GM19351 (cell line): ENCODE results near the gene TMEM218.
A peak's percentile ranks its signal among the peaks of the same experiment; 100 is the strongest.

Source experiments
- ATAC-seq: cut with Tn5 transposase; IDR thresholded peaks from one replicate; pipeline ENCODE4 v1.9.1; 2021; ENCODE audit warnings: mild to moderate bottlenecking, moderate library complexity; ENCODE audit not compliant: unreplicated experiment

Gene TMEM218

DNA sequence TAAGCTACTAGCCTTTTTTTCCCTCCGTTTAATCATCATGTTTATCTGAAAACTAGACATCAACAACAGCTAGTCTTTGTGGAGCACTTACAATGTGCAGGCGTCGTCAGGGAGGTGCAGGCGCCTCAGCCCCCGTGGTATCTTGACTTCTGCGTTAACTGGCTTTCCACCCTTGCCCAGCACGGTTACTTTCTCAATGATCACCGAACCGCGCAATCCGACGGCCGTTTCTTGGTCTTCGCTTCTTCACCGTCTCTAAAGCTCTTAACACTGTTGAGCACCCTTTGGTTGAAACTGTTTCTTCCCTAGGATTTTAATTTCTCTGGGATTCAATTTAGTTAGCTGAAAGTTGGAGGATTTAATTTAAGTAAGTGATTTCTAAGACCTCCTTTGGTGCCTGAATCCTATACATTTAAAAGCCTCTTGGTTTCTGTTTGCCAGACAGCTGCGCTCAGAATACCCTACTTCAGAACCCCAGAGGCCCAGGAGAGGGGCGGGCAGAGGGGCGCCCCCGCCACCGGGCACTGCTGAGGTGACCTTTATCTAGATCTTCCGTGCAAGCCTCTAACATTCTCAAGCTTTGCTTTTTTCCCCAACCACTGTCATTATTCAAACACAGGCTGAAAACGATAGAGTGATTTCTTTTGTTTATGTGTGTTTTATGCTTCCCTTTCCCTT lies 18.0 kb upstream of the TMEM218 start:
- ATAC-seq, result no peak

DNA sequence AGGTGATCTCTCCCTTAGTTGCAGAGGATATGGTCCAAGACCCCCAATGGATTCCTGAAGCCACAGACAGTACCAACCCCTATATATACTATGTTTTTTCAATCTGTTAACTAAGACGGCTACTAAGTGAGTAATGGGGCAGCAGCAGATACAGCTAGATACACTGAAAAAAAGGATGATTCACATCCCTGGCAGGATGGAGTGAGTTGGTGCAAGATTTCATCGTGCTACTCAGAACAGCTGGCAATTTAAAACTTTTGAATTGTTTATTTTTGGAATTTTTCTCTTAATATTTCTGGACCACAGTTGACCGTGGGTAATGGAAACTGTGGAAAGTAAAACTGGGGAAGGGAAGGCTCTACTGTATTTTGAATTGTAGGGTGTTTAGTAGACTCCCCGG lies 17.0 kb upstream of the TMEM218 start:
- ATAC-seq, result no peak

GRCh38 chr11:125124618-125124992 lies 13.2 kb upstream of the TMEM218 start:
- ATAC-seq, result no peak

DNA sequence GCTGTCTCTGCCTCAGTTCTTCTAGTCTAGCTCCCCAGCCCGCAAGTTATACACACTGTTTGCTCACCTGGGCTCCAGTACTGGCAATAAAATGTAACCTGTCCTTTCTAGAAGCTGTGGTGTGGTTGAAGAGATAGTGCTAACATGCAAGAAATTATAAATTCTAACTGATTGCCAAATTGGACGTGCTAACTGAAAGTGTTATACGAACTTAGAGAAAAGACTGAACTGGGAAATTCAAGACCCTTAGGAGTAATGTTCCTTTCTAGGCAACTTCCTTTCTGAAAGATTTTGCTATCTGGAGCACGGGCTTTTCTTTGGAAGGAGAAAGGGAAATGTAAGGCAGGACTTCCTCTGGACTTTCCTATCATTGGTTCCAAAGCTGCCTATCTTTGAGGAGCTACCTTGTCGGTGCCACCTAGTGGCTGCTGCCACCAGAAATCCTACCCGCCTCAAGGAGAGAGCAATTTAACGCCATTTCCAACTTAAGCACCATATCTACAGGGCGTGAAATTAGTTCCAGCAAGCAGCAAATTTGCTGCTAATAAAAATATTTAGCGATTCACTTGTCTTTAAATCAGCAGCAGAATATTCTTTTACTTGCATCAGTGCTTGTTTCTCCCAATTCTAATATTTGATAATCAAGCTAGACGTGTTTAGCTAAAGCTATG lies 12.7 kb upstream of the TMEM218 start:
- peak; percentile 90 for ATAC-seq

DNA sequence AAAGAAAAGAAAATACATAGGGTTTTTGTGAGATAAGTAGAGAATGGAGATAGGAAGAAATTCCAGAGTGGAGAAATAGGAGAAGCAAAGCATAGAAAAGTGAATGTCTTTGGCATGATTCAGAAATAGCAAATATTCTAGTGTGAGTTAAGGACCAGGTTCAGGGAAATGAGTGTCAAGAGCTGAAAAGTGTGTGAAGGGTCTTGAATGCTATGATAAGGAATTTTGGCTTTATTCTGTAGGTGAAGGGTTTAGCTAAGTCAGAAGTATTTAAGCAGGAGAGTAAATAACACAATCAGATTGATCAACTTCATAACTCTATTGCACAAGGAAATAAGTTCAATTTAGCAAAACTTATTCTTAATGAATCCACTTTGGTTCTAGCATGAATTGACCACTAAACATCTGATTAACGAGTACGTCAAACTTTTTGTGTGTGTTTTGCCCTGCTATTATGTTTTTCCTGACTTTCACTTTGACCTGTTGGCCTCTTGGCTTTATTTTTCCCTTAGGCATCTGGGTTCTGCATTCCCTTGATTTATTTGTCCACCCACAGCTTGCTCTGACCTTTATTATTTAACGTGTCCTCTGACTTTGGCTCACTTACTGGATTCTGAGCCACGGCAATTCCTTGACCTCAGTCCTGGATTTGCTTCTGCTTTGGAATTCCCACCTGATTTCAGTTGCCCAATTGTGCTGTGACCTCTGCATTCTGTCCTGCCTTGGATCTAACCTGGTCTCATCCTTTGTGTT lies 11.9 kb upstream of the TMEM218 start:
- ATAC-seq, result no peak

DNA sequence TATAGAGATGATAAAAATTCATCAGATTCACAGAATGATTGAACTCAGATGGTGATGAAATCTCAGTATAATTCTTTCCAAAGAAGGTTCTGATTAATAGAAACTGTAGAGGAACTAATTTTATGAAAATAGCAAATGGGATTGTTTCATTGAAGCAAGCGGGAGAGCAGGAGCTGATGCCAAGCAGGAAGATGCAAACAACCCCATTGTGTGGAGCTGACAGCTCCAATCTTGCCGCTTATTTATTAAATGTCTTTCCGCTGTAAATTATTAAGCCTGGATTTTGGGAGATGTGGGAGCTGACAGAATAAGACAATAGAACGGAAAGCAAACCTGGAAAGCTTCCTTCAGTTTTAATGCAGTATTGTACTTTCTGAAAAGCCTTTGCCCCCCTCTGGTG lies 6.0 kb upstream of the TMEM218 start:
- no peak for ATAC-seq

DNA sequence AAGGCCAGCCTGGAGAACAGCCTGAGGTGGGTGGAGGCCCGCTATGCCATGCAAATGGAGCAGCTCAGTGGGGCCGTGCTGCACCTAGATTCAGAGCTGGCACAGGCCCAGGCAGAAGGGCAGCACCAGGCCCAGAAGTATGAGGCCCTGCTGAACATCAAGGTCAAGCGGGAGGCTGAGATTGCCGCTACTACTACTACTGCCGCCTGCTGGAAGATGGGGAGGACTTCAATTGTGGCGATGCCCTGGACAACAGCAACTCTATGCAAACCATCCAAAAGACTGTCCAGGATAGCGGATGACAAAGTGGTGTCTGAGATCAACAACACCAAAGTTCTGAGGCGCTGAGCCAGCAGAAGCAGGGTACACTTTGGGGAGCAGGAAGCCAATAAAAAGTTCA lies 3.1 kb upstream of the TMEM218 start:
- ATAC-seq, result no peak

GRCh38 chr11:125112208-125112604 lies 780 bp upstream of the TMEM218 start:
- ATAC-seq, result no peak

GRCh38 chr11:125111001-125111342 lies 454 bp downstream of the TMEM218 start:
- no peak for ATAC-seq

DNA sequence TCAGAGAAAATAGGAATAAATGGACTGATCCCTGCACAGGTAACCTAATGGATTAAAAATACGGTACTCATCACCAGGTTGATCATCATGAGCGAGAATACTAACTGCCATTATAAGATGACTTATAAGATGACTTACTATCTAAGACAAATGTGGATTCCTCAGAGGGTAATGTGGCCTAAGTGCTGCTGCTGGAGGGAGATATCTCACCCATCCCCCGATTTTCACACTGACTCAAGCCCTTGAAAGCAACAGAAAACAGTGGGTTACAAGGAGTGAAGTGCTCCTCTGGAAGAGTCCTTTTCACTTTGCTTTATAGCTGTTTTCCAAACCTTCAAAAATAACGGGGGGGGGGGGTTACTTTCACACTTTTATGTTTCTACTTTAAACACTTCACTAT lies 920 bp downstream of the TMEM218 start:
- ATAC-seq, result no peak

DNA sequence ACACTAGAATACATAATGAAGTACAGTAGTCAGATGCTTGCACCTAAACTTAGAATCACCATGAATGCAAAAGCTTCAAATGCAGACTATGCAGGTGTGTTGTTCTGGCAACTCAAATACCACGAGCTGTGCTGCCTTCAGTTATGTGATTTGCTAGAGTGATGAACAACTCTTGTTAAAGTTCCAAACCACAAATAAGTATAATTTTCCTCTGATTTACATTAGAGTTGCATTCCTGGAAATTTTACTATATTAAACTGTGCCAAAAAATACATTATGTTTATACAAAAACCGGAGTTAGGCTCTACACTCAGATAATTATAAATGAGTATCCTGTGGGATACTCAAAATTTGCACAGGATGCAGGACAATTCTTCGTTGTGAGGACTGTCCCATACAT lies 3.0 kb downstream of the TMEM218 start:
- no peak for ATAC-seq

GRCh38 chr11:125105926-125106325 lies 5.5 kb downstream of the TMEM218 start:
- ATAC-seq, result no peak

GRCh38 chr11:125102510-125102909 lies 8.9 kb downstream of the TMEM218 start:
- ATAC-seq, result no peak

GRCh38 chr11:125102025-125102424 lies 9.4 kb downstream of the TMEM218 start:
- ATAC-seq, result no peak

DNA sequence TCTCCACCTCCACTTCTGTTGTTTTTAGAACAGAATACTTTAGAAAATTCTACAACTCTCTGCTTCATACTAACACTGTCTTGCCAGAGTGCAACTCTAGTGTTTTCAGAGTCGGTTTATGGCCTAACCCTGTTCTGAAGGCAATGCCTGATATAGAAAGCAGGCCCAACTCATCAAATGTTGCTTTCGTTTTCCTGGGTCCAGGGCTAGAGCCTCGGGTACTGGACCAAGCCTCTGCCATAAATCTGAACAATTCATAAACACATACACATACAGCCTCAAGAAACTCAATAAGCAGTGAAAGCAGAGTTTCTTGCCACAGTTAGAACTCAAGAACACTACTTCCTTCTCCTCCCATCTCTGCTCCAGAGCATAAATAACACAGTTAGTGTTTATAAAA lies 9.8 kb downstream of the TMEM218 start:
- ATAC-seq, result no peak

DNA sequence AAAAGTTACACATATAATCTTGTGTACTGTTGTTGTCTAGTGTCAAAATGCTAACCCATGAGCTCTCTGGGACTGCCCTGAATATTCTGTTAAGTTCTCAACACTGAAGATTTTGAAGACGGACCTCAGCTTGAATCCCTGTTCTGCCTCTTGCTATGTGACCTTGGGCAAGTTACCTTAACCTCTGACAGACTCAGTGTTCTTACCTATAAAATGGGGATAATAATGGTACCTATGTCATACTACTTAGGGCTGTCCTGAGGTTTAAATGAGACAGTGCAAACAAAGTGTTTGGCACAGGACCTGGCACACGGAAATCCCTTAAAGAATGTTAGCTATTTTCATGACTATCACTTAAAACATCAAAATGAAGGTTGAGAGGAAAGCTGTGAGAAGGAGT lies 11.3 kb downstream of the TMEM218 start:
- ATAC-seq, result no peak

GRCh38 chr11:125094731-125095130 lies 16.7 kb downstream of the TMEM218 start:
- ATAC-seq, result no peak

GRCh38 chr11:125093502-125093901 lies 17.9 kb downstream of the TMEM218 start:
- ATAC-seq, result no peak

DNA sequence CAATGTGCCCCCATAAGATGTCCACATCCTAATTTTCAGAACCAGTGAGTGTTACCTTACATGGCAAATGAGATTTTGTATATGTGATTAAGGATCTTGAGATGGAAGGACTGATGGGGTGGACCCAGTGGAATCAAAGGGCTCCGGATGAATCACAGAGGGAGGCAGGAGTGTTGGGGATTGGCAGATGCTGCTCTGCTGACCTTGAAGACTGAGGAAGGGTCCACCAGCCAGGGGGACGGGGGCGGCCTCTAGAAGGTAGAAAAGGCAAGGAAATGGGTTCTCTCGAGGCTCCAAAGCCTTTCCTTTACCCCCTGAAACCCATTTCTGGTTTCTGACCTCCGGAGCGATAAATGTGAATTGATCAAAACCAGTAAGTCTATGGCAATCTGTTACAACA lies 18.8 kb downstream of the TMEM218 start:
- no peak for ATAC-seq

- ATAC-seq, result no peak
Observed at GRCh38 chr11:125091877-125092664, 19.4 kb downstream of the TMEM218 start.

DNA sequence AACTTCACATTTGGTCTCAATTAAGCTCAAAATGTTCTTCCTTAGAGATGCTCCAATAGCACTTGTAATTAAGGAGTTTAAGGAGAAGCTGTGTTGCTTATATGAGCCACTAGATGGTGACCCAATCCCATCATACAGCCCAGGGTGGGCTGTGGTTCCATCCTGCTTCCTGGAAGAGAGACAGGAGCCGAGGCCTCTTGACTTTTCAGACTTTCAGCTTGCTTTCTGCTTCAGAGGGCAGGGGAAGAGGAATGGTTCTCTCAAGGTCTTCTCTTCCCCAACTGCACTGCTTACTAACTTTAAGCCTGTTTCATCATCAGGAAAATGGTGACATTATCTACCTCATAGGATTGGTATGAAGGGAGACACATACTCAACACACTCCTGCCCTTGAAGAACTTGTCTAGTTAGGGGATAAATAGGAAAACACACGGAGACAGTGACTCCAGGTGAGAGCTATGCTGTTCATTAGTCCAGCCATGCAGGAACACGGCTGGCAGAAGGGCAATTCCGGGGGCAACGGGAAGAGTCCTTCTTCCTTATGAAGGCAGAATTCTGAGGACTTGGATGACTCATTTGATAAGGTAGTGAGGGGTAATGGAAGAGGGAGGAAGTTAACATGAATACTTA lies 20.1 kb downstream of the TMEM218 start:
- ATAC-seq, result no peak
